Panc1 (cell line): ENCODE results near the gene TPRG1L. TPM values are rescaled to one million over a fixed set of nuclear protein-coding genes. Genes with fewer than 3 reads are reported as not detected.
"Not testable (repeated sequence)": the region's sequence is repeated elsewhere in the genome, so short reads cannot be mapped to it uniquely, and the experiment has no call there.

Experiments used
- ATAC-seq: fragments of 200-7000 bp; cut with Tn5 transposase; 2 replicates; pipeline ENCODE4 v1.9.1; 2020; ENCODE audit warnings: mild to moderate bottlenecking, moderate library complexity
- BruUV-seq: library from RNA; stranded (reverse); fragments of 400-500 nt; replicated peaks from 2 replicates; lab custom pipeline; 2021; lab: Mats Ljungman, UMichigan
- CTCF ChIA-PET: fragments of 300-600 bp; sonication (Branson Sonifier 250); formaldehyde crosslinking; loops from one replicate; lab custom pipeline; 2022; ENCODE audit warnings: antibody characterized with exemption; lab: Charles Lee
- POLR2A ChIA-PET: fragments of 300-600 bp; sonication (Branson Sonifier 250); formaldehyde crosslinking; loops from one replicate; lab custom pipeline; 2022; ENCODE audit warnings: antibody characterized with exemption; lab: Charles Lee
- DNase-seq: peaks from one replicate; pipeline ENCODE4 v3.0.0-alpha.2; 2010; ENCODE audit warnings: low read depth, low spot score
- H3K27ac ChIP-seq: 2 replicates; pipeline ENCODE4 v1.5.1; 2011; ENCODE audit warnings: mild to moderate bottlenecking, low read length, inconsistent platforms
- H3K27me3 ChIP-seq: fragments of 200-500 bp; sonication (Bioruptor generic); 2 replicates; pipeline ENCODE4 v1.6.0; 2014; ENCODE audit warnings: low read length, inconsistent platforms; ENCODE audit not compliant: control insufficient read depth, insufficient read depth
- H3K36me3 ChIP-seq: fragments of 200-500 bp; sonication (Bioruptor generic); 2 replicates; pipeline ENCODE4 v1.5.1; 2014; ENCODE audit warnings: inconsistent platforms, mild to moderate bottlenecking, low read length, moderate library complexity; ENCODE audit not compliant: control insufficient read depth, insufficient read depth
- H3K4me1 ChIP-seq: 2 replicates; pipeline ENCODE4 v1.5.1; 2011; ENCODE audit warnings: inconsistent platforms, mild to moderate bottlenecking, low read length, moderate library complexity; ENCODE audit not compliant: control insufficient read depth, insufficient read depth
- H3K4me3 ChIP-seq, 2 experiments: 2 replicates each; pipeline ENCODE4 v1.5.1; 2011 to 2012; ENCODE audit warnings: low read depth in 2 of 2, low read length in 2 of 2, mild to moderate bottlenecking in 2 of 2, inconsistent platforms in 1 of 2, moderate library complexity in 1 of 2
- H3K9me3 ChIP-seq: fragments of 200-500 bp; sonication (Bioruptor generic); 2 replicates; pipeline ENCODE4 v1.5.1; 2014; ENCODE audit warnings: low read depth, mild to moderate bottlenecking, inconsistent platforms, low read length, moderate library complexity; ENCODE audit not compliant: control insufficient read depth, insufficient read depth
- POLR2AphosphoS5 ChIP-seq: IDR thresholded peaks from 2 replicates; pipeline ENCODE4 v1.6.1; 2012; ENCODE audit warnings: mild to moderate bottlenecking, low read depth, low read length, moderate library complexity
- SIN3A ChIP-seq: IDR thresholded peaks from 2 replicates; pipeline ENCODE4 v1.6.1; 2012; ENCODE audit warnings: low read depth, mild to moderate bottlenecking, low read length, moderate library complexity, borderline replicate concordance; ENCODE audit not compliant: insufficient read depth
- TCF7L2 ChIP-seq: IDR thresholded peaks from 2 replicates; pipeline ENCODE4 v1.6.1; 2011; ENCODE audit warnings: mild to moderate bottlenecking, low read depth, low read length, inconsistent platforms
- in situ Hi-C: cut with HindIII; loops from 2 replicates; pipeline ENCODE4 v1.10.0; 2016; ENCODE audit warnings: low sequenced_read_pairs, low pct_unique_long_range_greater_than_20kb
- intact Hi-C: fragments of 100-400 bp; cut with micrococcal nuclease; formaldehyde crosslinking; loops from one replicate; pipeline ENCODE4 v1.10.0; 2022; ENCODE audit not compliant: unreplicated experiment
- total RNA-seq: library from RNA; stranded (reverse); gene quantifications from one replicate; pipeline ENCODE4 v1.2.1, GENCODE V29; 2021; ENCODE audit not compliant: unreplicated experiment
- TF ChIP-seq, protein P1 (sequence below), 2 experiments: IDR thresholded peaks; 2 replicates each; pipeline ENCODE4 v1.6.1; 2011 to 2012; ENCODE audit warnings: low read depth in 2 of 2, control low read depth in 1 of 2, low read length in 1 of 2, mild to moderate bottlenecking in 1 of 2, moderate library complexity in 1 of 2; ENCODE audit not compliant: insufficient read depth in 1 of 2
- TF ChIP-seq, protein P2 (sequence below): fragments of 450-650 bp; IDR thresholded peaks from 2 replicates; pipeline ENCODE4 v1.5.1; 2017; ENCODE audit warnings: mild to moderate bottlenecking

The TPRG1L gene
- total RNA-seq, 1 experiment from 2014 or later = 57.5 TPM

DNA sequence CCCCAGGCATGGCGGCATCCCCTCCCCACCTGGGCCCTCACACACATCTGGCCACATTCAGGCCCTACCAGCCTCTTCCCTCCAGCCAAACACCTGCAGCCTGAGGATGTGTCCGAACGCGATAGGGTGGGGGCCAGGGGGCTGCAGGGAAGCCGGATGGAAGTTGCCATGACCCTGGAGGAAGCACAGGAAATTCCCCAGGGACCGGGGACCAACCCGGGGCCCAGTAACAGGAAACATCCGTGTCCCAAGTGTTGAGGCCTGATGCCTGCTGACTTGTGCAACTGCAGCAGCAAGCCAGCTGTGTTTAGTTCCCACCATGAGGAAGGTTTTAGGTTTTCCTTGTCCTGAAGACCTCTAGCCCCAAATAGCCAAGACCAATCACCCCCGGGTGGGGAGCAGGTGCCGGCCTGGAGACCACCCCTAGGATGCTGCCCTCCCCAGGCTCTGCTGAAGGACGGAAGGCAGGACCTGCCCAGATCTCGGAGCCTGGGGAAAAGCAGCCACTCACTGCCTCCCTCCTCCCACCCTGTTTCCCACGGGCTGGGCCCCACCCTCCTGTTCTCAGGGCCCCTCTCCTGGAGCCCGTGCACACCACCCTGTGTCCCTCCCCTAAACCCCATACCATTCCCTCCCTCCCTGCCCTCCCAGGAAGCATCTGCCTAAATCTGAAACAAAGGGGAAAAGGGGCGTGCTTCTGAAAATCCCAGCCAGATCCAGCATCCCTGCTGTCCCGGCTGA, 43.3 kb upstream of the TPRG1L start:
- CTCF ChIA-PET = no interaction called here
- H3K9me3 ChIP-seq = no peaks in the 10 kb centered on the region
- intact Hi-C loops = no loop called here
- TF ChIP-seq TCF7L2 (no peak), SIN3A (no peak), POLR2AphosphoS5 (no peak)
- TF ChIP-seq, protein P1, sequence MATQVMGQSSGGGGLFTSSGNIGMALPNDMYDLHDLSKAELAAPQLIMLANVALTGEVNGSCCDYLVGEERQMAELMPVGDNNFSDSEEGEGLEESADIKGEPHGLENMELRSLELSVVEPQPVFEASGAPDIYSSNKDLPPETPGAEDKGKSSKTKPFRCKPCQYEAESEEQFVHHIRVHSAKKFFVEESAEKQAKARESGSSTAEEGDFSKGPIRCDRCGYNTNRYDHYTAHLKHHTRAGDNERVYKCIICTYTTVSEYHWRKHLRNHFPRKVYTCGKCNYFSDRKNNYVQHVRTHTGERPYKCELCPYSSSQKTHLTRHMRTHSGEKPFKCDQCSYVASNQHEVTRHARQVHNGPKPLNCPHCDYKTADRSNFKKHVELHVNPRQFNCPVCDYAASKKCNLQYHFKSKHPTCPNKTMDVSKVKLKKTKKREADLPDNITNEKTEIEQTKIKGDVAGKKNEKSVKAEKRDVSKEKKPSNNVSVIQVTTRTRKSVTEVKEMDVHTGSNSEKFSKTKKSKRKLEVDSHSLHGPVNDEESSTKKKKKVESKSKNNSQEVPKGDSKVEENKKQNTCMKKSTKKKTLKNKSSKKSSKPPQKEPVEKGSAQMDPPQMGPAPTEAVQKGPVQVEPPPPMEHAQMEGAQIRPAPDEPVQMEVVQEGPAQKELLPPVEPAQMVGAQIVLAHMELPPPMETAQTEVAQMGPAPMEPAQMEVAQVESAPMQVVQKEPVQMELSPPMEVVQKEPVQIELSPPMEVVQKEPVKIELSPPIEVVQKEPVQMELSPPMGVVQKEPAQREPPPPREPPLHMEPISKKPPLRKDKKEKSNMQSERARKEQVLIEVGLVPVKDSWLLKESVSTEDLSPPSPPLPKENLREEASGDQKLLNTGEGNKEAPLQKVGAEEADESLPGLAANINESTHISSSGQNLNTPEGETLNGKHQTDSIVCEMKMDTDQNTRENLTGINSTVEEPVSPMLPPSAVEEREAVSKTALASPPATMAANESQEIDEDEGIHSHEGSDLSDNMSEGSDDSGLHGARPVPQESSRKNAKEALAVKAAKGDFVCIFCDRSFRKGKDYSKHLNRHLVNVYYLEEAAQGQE (IDR thresholded peaks at IDR 0.05; ENCODE audit: insufficient read depth in 1 of 2, low read depth in 2 of 2, low read length in 1 of 2) = no peak
- TF ChIP-seq, protein P2, sequence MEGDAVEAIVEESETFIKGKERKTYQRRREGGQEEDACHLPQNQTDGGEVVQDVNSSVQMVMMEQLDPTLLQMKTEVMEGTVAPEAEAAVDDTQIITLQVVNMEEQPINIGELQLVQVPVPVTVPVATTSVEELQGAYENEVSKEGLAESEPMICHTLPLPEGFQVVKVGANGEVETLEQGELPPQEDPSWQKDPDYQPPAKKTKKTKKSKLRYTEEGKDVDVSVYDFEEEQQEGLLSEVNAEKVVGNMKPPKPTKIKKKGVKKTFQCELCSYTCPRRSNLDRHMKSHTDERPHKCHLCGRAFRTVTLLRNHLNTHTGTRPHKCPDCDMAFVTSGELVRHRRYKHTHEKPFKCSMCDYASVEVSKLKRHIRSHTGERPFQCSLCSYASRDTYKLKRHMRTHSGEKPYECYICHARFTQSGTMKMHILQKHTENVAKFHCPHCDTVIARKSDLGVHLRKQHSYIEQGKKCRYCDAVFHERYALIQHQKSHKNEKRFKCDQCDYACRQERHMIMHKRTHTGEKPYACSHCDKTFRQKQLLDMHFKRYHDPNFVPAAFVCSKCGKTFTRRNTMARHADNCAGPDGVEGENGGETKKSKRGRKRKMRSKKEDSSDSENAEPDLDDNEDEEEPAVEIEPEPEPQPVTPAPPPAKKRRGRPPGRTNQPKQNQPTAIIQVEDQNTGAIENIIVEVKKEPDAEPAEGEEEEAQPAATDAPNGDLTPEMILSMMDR = no peak
- ATAC-seq (no peak), DNase-seq (no peak)
- no peak overlapping the region for H3K27ac ChIP-seq
- H3K36me3 ChIP-seq = no peaks in the 10 kb centered on the region
- H3K27me3 ChIP-seq = no peaks in the 10 kb centered on the region
- peaks cover 9% of the 10 kb centered on the region for H3K4me1 ChIP-seq
- no peak overlapping the region for H3K4me3 ChIP-seq
- POLR2A ChIA-PET = no interaction called here
- in situ Hi-C loops = no loop called here
- no TSS peak for BruUV-seq

DNA sequence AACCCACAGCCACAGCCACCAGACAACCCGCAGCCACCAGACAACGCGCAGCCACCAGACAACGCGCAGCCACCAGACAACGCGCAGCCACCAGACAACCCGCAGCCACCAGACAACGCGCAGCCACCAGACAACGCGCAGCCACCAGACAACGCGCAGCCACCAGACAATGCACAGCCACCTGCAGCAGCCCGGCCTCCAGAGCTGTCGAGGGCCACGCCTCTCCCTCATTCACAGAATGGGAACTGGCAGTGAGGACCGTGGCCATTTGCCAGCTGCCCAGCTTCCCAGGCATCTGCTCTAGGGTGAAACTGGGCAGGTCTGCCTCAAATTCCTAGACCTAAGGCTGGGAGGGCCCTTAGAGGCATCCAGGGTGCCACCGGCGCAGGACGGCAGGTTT, 41.1 kb upstream of the TPRG1L start:
- POLR2A ChIA-PET, H3K4me3 ChIP-seq, H3K36me3 ChIP-seq, BruUV-seq, CTCF ChIA-PET, H3K27me3 ChIP-seq, in situ Hi-C loops, DNase-seq, ATAC-seq, H3K9me3 ChIP-seq, intact Hi-C loops, H3K4me1 ChIP-seq, H3K27ac ChIP-seq: not testable (repeated sequence)

DNA sequence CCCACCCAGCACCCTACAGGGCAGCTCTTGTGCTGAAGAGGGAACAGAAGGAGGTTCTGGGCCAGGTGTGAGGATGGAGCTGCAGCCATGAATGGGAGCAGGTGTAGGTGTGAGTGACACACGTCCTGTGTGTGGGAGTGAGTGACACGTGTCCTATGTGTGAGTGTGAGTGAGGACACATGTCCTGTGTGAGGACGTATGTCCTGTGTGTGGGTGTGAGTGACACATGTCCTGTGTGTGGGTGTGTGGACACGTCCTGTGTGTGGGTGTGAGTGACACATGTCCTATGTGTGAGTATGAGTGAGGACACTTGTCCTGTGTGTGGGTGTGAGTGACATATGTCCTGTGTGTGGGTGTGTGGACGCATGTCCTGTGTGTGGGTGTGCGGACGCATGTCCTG, 39.9 kb upstream of the TPRG1L start:
- CTCF ChIA-PET = no interaction called here
- Histone ChIP-seq H3K27ac (no peak overlapping the region), H3K4me3 (no peak overlapping the region), H3K4me1 (peaks cover 8% of the 10 kb centered on the region), H3K27me3 (no peaks in the 10 kb centered on the region), H3K9me3 (no peaks in the 10 kb centered on the region), H3K36me3 (no peaks in the 10 kb centered on the region)
- ATAC-seq (no peak), DNase-seq (no peak)
- BruUV-seq = no TSS peak
- TF ChIP-seq, protein P1 (IDR thresholded peaks at IDR 0.05; ENCODE audit: insufficient read depth in 1 of 2, low read depth in 2 of 2, low read length in 1 of 2) = no peak
- no peak for TF ChIP-seq POLR2AphosphoS5
- no peak for TF ChIP-seq SIN3A
- TF ChIP-seq, protein P2 = no peak
- TF ChIP-seq TCF7L2 = no peak
- intact Hi-C loops = no loop called here
- POLR2A ChIA-PET = no interaction called here
- in situ Hi-C loops = no loop called here
